SH-SY5Y (cell line): Measurements from ENCODE around the gene MED13.

Experiments
- GATA2 ChIP-seq: IDR thresholded peaks from 2 replicates; pipeline ENCODE4 v1.6.1; 2011; ENCODE audit warnings: mild to moderate bottlenecking, low read depth, low read length
- GATA3 ChIP-seq: IDR thresholded peaks from 2 replicates; pipeline ENCODE4 v1.6.1; 2011; ENCODE audit warnings: low read depth, mild to moderate bottlenecking, low read length, moderate library complexity

DNA sequence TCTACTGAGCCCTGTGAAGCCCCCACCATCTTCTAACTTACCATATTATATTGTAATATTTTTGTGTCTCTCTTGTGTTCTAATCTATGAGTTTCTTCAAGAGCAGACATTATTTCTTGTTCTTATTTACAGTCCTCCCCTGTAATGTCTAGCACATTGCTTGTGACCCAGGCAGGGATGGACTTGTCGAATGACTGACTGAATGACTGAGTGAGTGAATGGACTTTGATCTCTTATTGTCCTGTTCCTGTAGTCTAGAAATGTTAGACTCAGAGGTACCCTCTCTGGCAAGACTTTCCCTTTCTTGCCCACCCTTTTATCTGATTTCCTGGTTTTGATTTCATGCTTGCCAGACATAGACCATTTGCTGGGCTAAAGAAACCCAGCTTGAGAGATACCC lies 35.0 kb upstream of the MED13 start:
- TF ChIP-seq GATA2 (no peak), GATA3 (no peak)
